IMR-90 (cell line): ENCODE data around the gene PLPP3. TPM values are rescaled to one million over a fixed set of nuclear protein-coding genes. Genes with fewer than 3 reads are reported as not detected.

Experiments
- ATAC-seq: fragments of 200-7000 bp; cut with Tn5 transposase; 2 replicates; pipeline ENCODE4 v1.9.1; 2020; ENCODE audit warnings: low read depth, mild to moderate bottlenecking, moderate library complexity
- BruUV-seq: library from RNA; stranded (reverse); fragments of 400-500 nt; replicated peaks from 2 replicates; lab custom pipeline; 2021; lab: Mats Ljungman, UMichigan
- CTCF ChIA-PET: fragments of 300-600 bp; formaldehyde crosslinking; extraction: SDS; loops from one replicate; lab custom pipeline; 2021; ENCODE audit warnings: antibody characterized with exemption; lab: Yijun Ruan, JAX
- POLR2A ChIA-PET: fragments of 300-600 bp; sonication (Branson Sonifier 250); formaldehyde crosslinking; loops from one replicate; lab custom pipeline; 2022; ENCODE audit warnings: antibody characterized with exemption; ENCODE audit not compliant: unreplicated experiment; lab: Charles Lee
- DNase-seq: peaks from one replicate; pipeline ENCODE4 v3.0.0; 2013
- H2AFZ ChIP-seq: replicated peaks from 2 replicates; pipeline ENCODE3; 2013; ENCODE audit warnings: low read length, mild to moderate bottlenecking; ENCODE audit not compliant: poor library complexity
- H2AK5ac ChIP-seq: 2 replicates; pipeline ENCODE4 v1.6.1; 2013; ENCODE audit warnings: low read depth, low read length, inconsistent platforms
- H2AK9ac ChIP-seq: replicated peaks from 2 replicates; pipeline ENCODE3; 2013; ENCODE audit warnings: mild to moderate bottlenecking, low read depth, low read length, moderate library complexity; ENCODE audit not compliant: poor library complexity
- H2BK120ac ChIP-seq: 2 replicates; pipeline ENCODE4 v1.6.1; 2013; ENCODE audit warnings: low read depth, low read length, inconsistent platforms
- H2BK15ac ChIP-seq: 3 replicates; pipeline ENCODE4 v1.6.1; 2013; ENCODE audit warnings: low read depth, low read length, inconsistent platforms
- H2BK20ac ChIP-seq: 2 replicates; pipeline ENCODE4 v1.6.1; 2013; ENCODE audit warnings: low read depth, mild to moderate bottlenecking, inconsistent platforms, low read length, moderate library complexity
- H2BK5ac ChIP-seq: 2 replicates; pipeline ENCODE4 v1.6.1; 2013; ENCODE audit warnings: mild to moderate bottlenecking, low read depth, low read length, inconsistent platforms; ENCODE audit not compliant: poor library complexity, severe bottlenecking
- H3K14ac ChIP-seq: replicated peaks from 2 replicates; pipeline ENCODE4 v1.6.1; 2013; ENCODE audit warnings: low read depth, low read length, inconsistent platforms
- H3K18ac ChIP-seq: 2 replicates; pipeline ENCODE4 v1.6.1; 2013; ENCODE audit warnings: low read depth, low read length, control low read depth
- H3K23ac ChIP-seq: 2 replicates; pipeline ENCODE4 v1.6.1; 2013; ENCODE audit warnings: low read depth, low read length, inconsistent platforms
- H3K27ac ChIP-seq: 2 replicates; pipeline ENCODE4 v1.5.1; 2013; ENCODE audit warnings: mild to moderate bottlenecking, control low read depth, low read length; ENCODE audit not compliant: insufficient read depth
- H3K27me3 ChIP-seq: 2 replicates; pipeline ENCODE4 v1.6.1; 2013; ENCODE audit warnings: low read length; ENCODE audit not compliant: control insufficient read depth, insufficient read depth
- H3K36me3 ChIP-seq: 2 replicates; pipeline ENCODE4 v1.6.1; 2013; ENCODE audit warnings: low read length, mixed read lengths; ENCODE audit not compliant: control insufficient read depth, insufficient read depth
- H3K4ac ChIP-seq: 2 replicates; pipeline ENCODE4 v1.6.1; 2013; ENCODE audit warnings: low read depth, low read length, inconsistent platforms
- H3K4me1 ChIP-seq: 2 replicates; pipeline ENCODE4 v1.6.1; 2013; ENCODE audit warnings: low read length, mixed read lengths; ENCODE audit not compliant: control insufficient read depth, insufficient read depth
- H3K4me2 ChIP-seq: 2 replicates; pipeline ENCODE4 v1.6.1; 2013; ENCODE audit warnings: low read depth, mild to moderate bottlenecking, control low read depth, low read length, moderate library complexity
- H3K4me3 ChIP-seq: 2 replicates; pipeline ENCODE4 v1.5.1; 2013; ENCODE audit warnings: low read depth, mild to moderate bottlenecking, control low read depth, low read length, moderate library complexity; ENCODE audit not compliant: insufficient read depth
- H3K56ac ChIP-seq: 2 replicates; pipeline ENCODE4 v1.6.1; 2013; ENCODE audit warnings: low read length, inconsistent platforms; ENCODE audit not compliant: insufficient read depth; ENCODE audit errors: extremely low read depth
- H3K79me1 ChIP-seq, 2 experiments: 2 replicates each; pipeline ENCODE4 v1.6.1; 2013; ENCODE audit warnings: low read length in 2 of 2, inconsistent platforms in 1 of 2, low read depth in 1 of 2
- H3K9ac ChIP-seq: 2 replicates; pipeline ENCODE4 v1.6.1; 2013; ENCODE audit warnings: low read depth, low read length, control low read depth
- H3K9me1 ChIP-seq: 2 replicates; pipeline ENCODE4 v1.6.1; 2013; ENCODE audit warnings: low read length, inconsistent platforms; ENCODE audit not compliant: insufficient read depth
- H3K9me3 ChIP-seq: 2 replicates; pipeline ENCODE4 v1.6.1; 2013; ENCODE audit warnings: low read length; ENCODE audit not compliant: control insufficient read depth, insufficient read depth
- H4K20me1 ChIP-seq: 2 replicates; pipeline ENCODE4 v1.6.1; 2013; ENCODE audit warnings: low read length, inconsistent platforms; ENCODE audit not compliant: insufficient read depth
- H4K5ac ChIP-seq: 2 replicates; pipeline ENCODE4 v1.6.1; 2013; ENCODE audit warnings: mild to moderate bottlenecking, low read depth, low read length, control low read depth
- H4K8ac ChIP-seq, 2 experiments: 2 replicates each; pipeline ENCODE4 v1.6.1; 2013; ENCODE audit warnings: low read depth in 2 of 2, low read length in 2 of 2, control low read depth in 1 of 2, inconsistent platforms in 1 of 2
- H4K91ac ChIP-seq: 2 replicates; pipeline ENCODE4 v1.6.1; 2013; ENCODE audit warnings: low read depth, low read length, inconsistent platforms; ENCODE audit not compliant: insufficient read depth
- CEBPB ChIP-seq: IDR thresholded peaks from 2 replicates; pipeline ENCODE4 v1.6.1; 2012; ENCODE audit warnings: low read depth, low read length, improper control_type of control experiment
- CHD1 ChIP-seq: IDR thresholded peaks from 2 replicates; pipeline ENCODE4 v1.6.1; 2012; ENCODE audit warnings: low read depth, low read length, improper control_type of control experiment
- CTCF ChIP-seq: conservative IDR thresholded peaks from 2 replicates; pipeline ENCODE4 v1.5.1; 2012; ENCODE audit warnings: mild to moderate bottlenecking, low read depth, low read length, improper control_type of control experiment
- ELK1 ChIP-seq: fragments of 150-350 bp; IDR thresholded peaks from 2 replicates; pipeline ENCODE4 v1.6.1; 2016; ENCODE audit warnings: low read depth, mild to moderate bottlenecking, low read length, moderate library complexity, borderline replicate concordance
- FOS ChIP-seq: fragments of 150-350 bp; IDR thresholded peaks from 2 replicates; pipeline ENCODE4 v1.6.1; 2016; ENCODE audit warnings: low read depth, low read length
- MAFK ChIP-seq: IDR thresholded peaks from 2 replicates; pipeline ENCODE4 v1.6.1; 2012; ENCODE audit warnings: low read depth, low read length, improper control_type of control experiment
- MAZ ChIP-seq: IDR thresholded peaks from 2 replicates; pipeline ENCODE4 v1.6.1; 2012; ENCODE audit warnings: low read depth, mild to moderate bottlenecking, low read length, improper control_type of control experiment, moderate library complexity, borderline replicate concordance
- MXI1 ChIP-seq: IDR thresholded peaks from 2 replicates; pipeline ENCODE4 v1.6.1; 2012; ENCODE audit warnings: low read depth, mild to moderate bottlenecking, low read length, moderate library complexity, borderline replicate concordance
- NFE2L2 ChIP-seq: fragments of 150-350 bp; IDR thresholded peaks from 2 replicates; pipeline ENCODE4 v1.6.1; 2016; ENCODE audit warnings: low read depth, mild to moderate bottlenecking, low read length
- POLR2A ChIP-seq: IDR thresholded peaks from 2 replicates; pipeline ENCODE4 v1.6.1; 2012; ENCODE audit warnings: mild to moderate bottlenecking, low read depth, low read length
- RAD21 ChIP-seq: IDR thresholded peaks from 2 replicates; pipeline ENCODE4 v1.6.1; 2012; ENCODE audit warnings: low read length, improper control_type of control experiment
- RCOR1 ChIP-seq: IDR thresholded peaks from 2 replicates; pipeline ENCODE4 v1.6.1; 2012; ENCODE audit warnings: mild to moderate bottlenecking, low read length, improper control_type of control experiment; ENCODE audit not compliant: insufficient replicate concordance
- RFX5 ChIP-seq: IDR thresholded peaks from 2 replicates; pipeline ENCODE4 v1.8.0; 2012; ENCODE audit warnings: low read depth, mild to moderate bottlenecking, low read length, moderate library complexity
- SMC3 ChIP-seq: fragments of 150-350 bp; IDR thresholded peaks from 2 replicates; pipeline ENCODE4 v1.6.1; 2016; ENCODE audit warnings: low read depth, mild to moderate bottlenecking, antibody characterized with exemption, low read length, moderate library complexity
- USF2 ChIP-seq: fragments of 150-350 bp; IDR thresholded peaks from 2 replicates; pipeline ENCODE4 v1.6.1; 2017; ENCODE audit warnings: mild to moderate bottlenecking, antibody characterized with exemption, low read length, low read depth
- WGBS, 2 experiments: methylation state at CpG; one replicate each; pipeline versions ENCODE4 v1.1.5 to v1.1.7; 2013; ENCODE audit warnings: missing lambda C conversion rate in 2 of 2; ENCODE audit not compliant: insufficient read length in 1 of 2; ENCODE audit errors: extremely low coverage in 2 of 2; 5-methylcytosine and 5-hydroxymethylcytosine counted together
- dilution Hi-C: fragments of 300-500 bp; cut with HindIII; formaldehyde crosslinking; loops from one replicate; pipeline ENCODE4 v1.14.3; 2018; ENCODE audit warnings: low sequenced_read_pairs; ENCODE audit not compliant: unreplicated experiment
- in situ Hi-C: fragments of 300-500 bp; cut with MboI; formaldehyde crosslinking; loops from 3 replicates; pipeline ENCODE4 v1.14.3; 2019; ENCODE audit warnings: low sequenced_read_pairs, inconsistent platforms, mixed read lengths
- intact Hi-C: fragments of 100-400 bp; cut with micrococcal nuclease; formaldehyde crosslinking; loops from 2 replicates; pipeline ENCODE4 v1.10.0; 2022
- polyA plus RNA-seq, 3 experiments: library from polyadenylated mRNA; depleted of rRNA; stranded (reverse); fragments of >200 nt; gene quantifications; 2 replicates each; pipeline ENCODE4 v1.2.3, GENCODE V29; 2012; ENCODE audit warnings: low replicate concordance in 1 of 3
- total RNA-seq: library from RNA; depleted of rRNA; stranded (reverse); fragments of >200 nt; gene quantifications from 2 replicates; pipeline ENCODE4 v1.2.3, GENCODE V29; 2012

The PLPP3 gene
- total and polyA plus RNA-seq, 2 of the 4 experiments (the other 2 are of a cell fraction), result 49.9 to 56.6 TPM

GRCh38 chr1:56543783-56544612 lies 35.4 kb downstream of the PLPP3 start:
- no peak for DNase-seq
- Histone ChIP-seq H3K9me1 (peaks cover 16% of the 10 kb centered on the region), H4K5ac (no peak overlapping the region), H3K36me3 (peaks cover 21% of the 10 kb centered on the region), H3K4me2 (no peak overlapping the region), H2AK9ac (no peak overlapping the region), H3K56ac (no peak overlapping the region), H2BK15ac (no peak overlapping the region), H2AFZ (no peak overlapping the region), H3K9ac (no peak overlapping the region), H3K4me3 (no peak overlapping the region), H4K91ac (no peak overlapping the region), H3K4me1 (peaks cover 4% of the 10 kb centered on the region; the same call in 1 of the 2 replicates), H4K20me1 (peaks cover 93% of the 10 kb centered on the region), H2BK20ac (no peak overlapping the region), H3K27ac (no peak overlapping the region), H3K4ac (no peak overlapping the region), H3K18ac (no peak overlapping the region), H3K23ac (no peak overlapping the region), H3K27me3 (no peaks in the 10 kb centered on the region), H2AK5ac (no peak overlapping the region), H2BK5ac (no peak overlapping the region), H3K14ac (no peak overlapping the region), H3K79me1 (peaks cover 32 to 85% of the 10 kb centered on the region in 2 experiments), H3K9me3 (no peaks in the 10 kb centered on the region), H4K8ac (no peak overlapping the region), H2BK120ac (no peak overlapping the region)
- no CpG with 5 or more reads among the region's 2 CpGs for WGBS, 2 experiments
- no peak for ATAC-seq
- ChIA-PET POLR2A (interaction anchor here (0.5 kb wide), 1 partner anchor 686 kb away, joined by 9 read pairs; no protein-coding TSS in a partner anchor), CTCF (no interaction called here)
- dilution Hi-C loops, result no loop called here
- in situ Hi-C loops, result no loop called here
- intact Hi-C loops, result no loop called here
- no TSS peak for BruUV-seq
- TF ChIP-seq NFE2L2 (no peak), RAD21 (no peak), MAZ (no peak), RCOR1 (no peak), USF2 (no peak), POLR2A (no peak), CHD1 (no peak), MXI1 (no peak), SMC3 (no peak), ELK1 (no peak), MAFK (no peak), CEBPB (no peak), RFX5 (no peak), CTCF (no peak), FOS (no peak)
